Hepatocyte (in vitro differentiated cells): ENCODE measurements around the gene PSMG4. TPM values are rescaled to one million over a fixed set of nuclear protein-coding genes. Genes with fewer than 3 reads are reported as not detected.

Experiments
- DNase-seq: peaks from one replicate; pipeline ENCODE4 v3.0.0-alpha.2; 2016; ENCODE audit warnings: low spot score
- H2AFZ ChIP-seq: fragments of 200-600 bp; sonication (generic); 2 replicates; pipeline ENCODE4 v1.6.0; 2016; ENCODE audit warnings: antibody characterized with exemption, mild to moderate bottlenecking
- H3K27ac ChIP-seq: fragments of 200-600 bp; sonication (generic); 2 replicates; pipeline ENCODE4 v1.5.1; 2016; ENCODE audit warnings: mild to moderate bottlenecking
- H3K27me3 ChIP-seq: fragments of 200-600 bp; sonication (generic); 2 replicates; pipeline ENCODE4 v1.6.1; 2016
- H3K36me3 ChIP-seq: fragments of 200-600 bp; sonication (generic); replicated peaks from 2 replicates; pipeline ENCODE4 v1.5.1; 2016; ENCODE audit warnings: low read depth; ENCODE audit not compliant: insufficient read depth
- H3K4me1 ChIP-seq: fragments of 200-600 bp; sonication (generic); 2 replicates; pipeline ENCODE4 v1.5.1; 2016; ENCODE audit warnings: mild to moderate bottlenecking, moderate library complexity; ENCODE audit not compliant: insufficient read depth
- H3K4me2 ChIP-seq: fragments of 200-600 bp; sonication (generic); 2 replicates; pipeline ENCODE4 v1.6.0; 2016
- H3K4me3 ChIP-seq: fragments of 200-600 bp; sonication (generic); 2 replicates; pipeline ENCODE4 v1.5.1; 2016; ENCODE audit warnings: mild to moderate bottlenecking
- H3K79me2 ChIP-seq: fragments of 200-600 bp; sonication (generic); 2 replicates; pipeline ENCODE4 v1.6.0; 2017; ENCODE audit warnings: mild to moderate bottlenecking
- H3K9me2 ChIP-seq: fragments of 200-600 bp; sonication (generic); replicated peaks from 2 replicates; pipeline ENCODE4 v1.6.0; 2017; ENCODE audit warnings: mild to moderate bottlenecking; ENCODE audit not compliant: insufficient read depth
- H3K9me3 ChIP-seq: fragments of 200-600 bp; sonication (generic); 2 replicates; pipeline ENCODE4 v1.5.1; 2016; ENCODE audit warnings: low read depth, mild to moderate bottlenecking
- H4K20me1 ChIP-seq: fragments of 200-600 bp; sonication (generic); 2 replicates; pipeline ENCODE4 v1.6.0; 2016; ENCODE audit warnings: mild to moderate bottlenecking; ENCODE audit not compliant: insufficient read depth, poor library complexity, severe bottlenecking
- EZH2 ChIP-seq: fragments of 200-600 bp; sonication (generic); IDR thresholded peaks from 2 replicates; pipeline ENCODE4 v1.6.1; 2016; ENCODE audit warnings: antibody characterized with exemption, mild to moderate bottlenecking, borderline replicate concordance
- EZH2phosphoT487 ChIP-seq: fragments of 200-600 bp; sonication (generic); IDR thresholded peaks from one replicate; pipeline ENCODE4 v1.6.1; 2018; ENCODE audit warnings: antibody characterized with exemption, mild to moderate bottlenecking, low read depth, moderate library complexity; ENCODE audit not compliant: unreplicated experiment, severe bottlenecking
- WGBS: methylation state at CpG from one replicate; pipeline ENCODE4 v1.1.6; 2016; ENCODE audit warnings: low lambda C conversion rate; ENCODE audit errors: missing lambda C conversion rate; 5-methylcytosine and 5-hydroxymethylcytosine counted together
- polyA plus RNA-seq: library from polyadenylated mRNA; unstranded; fragments of >200 nt; fragmentation: Nextera tagmentation; extraction: Ambion mirVana; gene quantifications from 2 replicates; pipeline ENCODE4 v1.2.1, GENCODE V29; 2016
- total RNA-seq: library from RNA; depleted of rRNA; stranded (reverse); fragments of >200 nt; gene quantifications from 2 replicates; pipeline ENCODE4 v1.2.3, GENCODE V29; 2014
- TF ChIP-seq, protein P1 (sequence below): fragments of 200-600 bp; sonication (generic); IDR thresholded peaks from 2 replicates; pipeline ENCODE4 v1.5.1; 2016; ENCODE audit warnings: antibody characterized with exemption, mild to moderate bottlenecking; ENCODE audit not compliant: poor library complexity

PSMG4 gene, protein sequence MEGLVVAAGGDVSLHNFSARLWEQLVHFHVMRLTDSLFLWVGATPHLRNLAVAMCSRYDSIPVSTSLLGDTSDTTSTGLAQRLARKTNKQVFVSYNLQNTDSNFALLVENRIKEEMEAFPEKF
- 8.1 and 15.5 TPM in 2 replicates for total RNA-seq
- polyA plus RNA-seq = 26.4 and 28.1 TPM in 2 replicates

DNA sequence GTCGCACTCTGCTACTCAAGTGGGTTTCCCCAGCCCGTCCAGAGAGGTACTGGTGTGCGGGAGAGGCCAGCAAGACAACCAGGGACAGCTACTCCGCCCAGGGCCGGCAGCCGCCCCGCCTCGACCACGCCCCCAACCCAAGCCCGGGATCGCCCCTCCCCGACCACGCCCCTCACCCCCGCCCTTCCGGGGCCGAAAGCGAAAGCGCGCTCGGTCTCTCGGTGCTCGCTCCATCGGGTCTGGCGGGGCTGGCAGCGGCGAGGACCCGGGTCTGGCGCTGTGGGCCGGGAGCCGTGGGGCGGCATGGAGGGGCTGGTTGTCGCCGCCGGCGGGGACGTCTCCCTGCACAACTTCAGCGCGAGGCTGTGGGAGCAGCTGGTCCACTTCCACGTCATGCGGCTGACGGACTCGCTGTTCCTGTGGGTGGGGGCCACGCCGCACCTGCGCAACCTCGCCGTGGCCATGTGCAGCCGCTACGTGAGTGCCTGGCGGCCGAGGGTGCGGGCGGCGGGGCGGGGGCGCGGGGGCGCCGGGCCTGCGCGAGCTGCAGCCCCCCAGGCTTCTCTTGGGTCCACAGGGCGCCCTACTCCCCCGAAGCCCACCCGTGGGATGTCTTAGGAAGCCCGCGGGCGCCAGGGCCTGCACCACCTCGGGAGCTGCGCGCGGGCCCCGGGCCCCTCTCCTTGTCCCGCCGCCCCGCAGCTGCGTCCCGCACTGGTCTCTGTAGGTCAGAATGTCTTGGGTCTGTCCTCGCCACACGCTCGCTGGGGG lies at the start of gene PSMG4:
Gene PSMG4, plus strand, starts transcription at position 228 of the 771 bp plus-strand sequence. Its CDS starts 76 bp downstream, at position 304.
- H2AFZ ChIP-seq = peak within 1 kb of the TSS; percentile 70
- DNase-seq = peak; percentile 96
- no peaks in the 10 kb centered on the region for H3K27me3 ChIP-seq
- TF ChIP-seq, protein P1, sequence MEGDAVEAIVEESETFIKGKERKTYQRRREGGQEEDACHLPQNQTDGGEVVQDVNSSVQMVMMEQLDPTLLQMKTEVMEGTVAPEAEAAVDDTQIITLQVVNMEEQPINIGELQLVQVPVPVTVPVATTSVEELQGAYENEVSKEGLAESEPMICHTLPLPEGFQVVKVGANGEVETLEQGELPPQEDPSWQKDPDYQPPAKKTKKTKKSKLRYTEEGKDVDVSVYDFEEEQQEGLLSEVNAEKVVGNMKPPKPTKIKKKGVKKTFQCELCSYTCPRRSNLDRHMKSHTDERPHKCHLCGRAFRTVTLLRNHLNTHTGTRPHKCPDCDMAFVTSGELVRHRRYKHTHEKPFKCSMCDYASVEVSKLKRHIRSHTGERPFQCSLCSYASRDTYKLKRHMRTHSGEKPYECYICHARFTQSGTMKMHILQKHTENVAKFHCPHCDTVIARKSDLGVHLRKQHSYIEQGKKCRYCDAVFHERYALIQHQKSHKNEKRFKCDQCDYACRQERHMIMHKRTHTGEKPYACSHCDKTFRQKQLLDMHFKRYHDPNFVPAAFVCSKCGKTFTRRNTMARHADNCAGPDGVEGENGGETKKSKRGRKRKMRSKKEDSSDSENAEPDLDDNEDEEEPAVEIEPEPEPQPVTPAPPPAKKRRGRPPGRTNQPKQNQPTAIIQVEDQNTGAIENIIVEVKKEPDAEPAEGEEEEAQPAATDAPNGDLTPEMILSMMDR = no peak
- TF ChIP-seq EZH2phosphoT487 (no peak), EZH2 (no peak)
- H3K4me2 ChIP-seq = peak within 1 kb of the TSS; percentile 81
- peak within 1 kb of the TSS; percentile 95 for H3K4me3 ChIP-seq
- H3K36me3 ChIP-seq = no peaks in the 10 kb centered on the region
- H3K79me2 ChIP-seq = peaks cover 40% of the 10 kb centered on the region
- H4K20me1 ChIP-seq = no peaks in the 10 kb centered on the region
- H3K9me2 ChIP-seq = no peaks in the 10 kb centered on the region
- under 1% methylated on average over 59 of the region's 80 CpGs for WGBS
- H3K4me1 ChIP-seq = peaks cover 10% of the 10 kb centered on the region
- peak within 1 kb of the TSS; percentile 74 for H3K27ac ChIP-seq
- H3K9me3 ChIP-seq = no peaks in the 10 kb centered on the region

DNA sequence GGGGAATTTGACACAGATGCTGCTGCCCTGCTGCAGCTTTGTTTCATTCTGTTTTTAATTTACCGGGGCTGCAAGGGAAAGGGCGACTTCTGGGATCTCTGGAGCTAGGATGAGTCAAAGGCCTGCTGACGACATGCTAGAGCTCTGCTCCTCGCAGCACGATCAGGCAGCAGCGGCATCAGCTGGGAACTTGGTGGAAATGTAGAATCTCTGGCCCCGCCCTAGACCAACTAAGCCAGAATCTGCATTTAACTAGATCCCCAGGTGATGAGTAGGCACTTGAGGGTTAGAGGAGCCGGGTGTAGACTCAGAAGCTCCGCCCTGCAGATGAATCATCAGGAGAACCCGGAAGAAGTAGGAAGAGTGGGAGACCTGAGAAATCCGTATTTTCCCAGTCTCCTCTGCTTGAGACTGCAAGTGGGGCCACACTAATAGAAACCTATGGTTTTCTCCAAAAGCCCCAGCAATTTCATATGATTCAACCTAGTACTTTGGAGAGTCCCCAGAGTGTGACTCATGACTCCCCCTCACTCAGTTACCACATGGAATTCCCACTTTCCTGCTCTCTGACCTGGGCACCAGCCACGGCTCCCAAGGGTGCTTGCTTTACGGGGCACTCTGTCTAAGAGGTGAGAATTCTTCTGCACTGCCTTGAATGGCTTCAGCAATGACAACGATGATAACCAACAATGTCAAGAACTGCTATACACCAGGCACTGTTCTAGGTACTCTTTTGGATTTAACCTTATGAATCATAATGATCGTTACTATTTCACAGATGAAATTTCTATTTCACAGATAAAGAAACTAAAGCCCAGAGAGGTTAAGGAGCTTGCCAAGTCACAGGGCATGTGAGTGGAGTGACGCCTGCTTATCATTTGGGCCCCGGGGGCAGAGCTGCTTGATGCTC lies 49.4 kb upstream of the PSMG4 start:
- H3K27me3 ChIP-seq = no peaks in the 10 kb centered on the region
- H4K20me1 ChIP-seq = no peaks in the 10 kb centered on the region
- H3K9me2 ChIP-seq = no peaks in the 10 kb centered on the region
- peak overlapping the region; percentile 80 for H3K27ac ChIP-seq
- H2AFZ ChIP-seq = peak overlapping the region; percentile 30
- H3K4me3 ChIP-seq = no peak overlapping the region
- DNase-seq = peak; percentile 95
- peak overlapping the region; percentile 66 for H3K4me2 ChIP-seq
- H3K4me1 ChIP-seq = peaks cover 7% of the 10 kb centered on the region
- TF ChIP-seq EZH2phosphoT487 (no peak), EZH2 (no peak)
- TF ChIP-seq, protein P1 = peak; percentile 48
- H3K79me2 ChIP-seq = no peaks in the 10 kb centered on the region
- no peaks in the 10 kb centered on the region for H3K9me3 ChIP-seq
- H3K36me3 ChIP-seq = no peaks in the 10 kb centered on the region
- 34% methylated on average over 17 of the region's 17 CpGs for WGBS

DNA sequence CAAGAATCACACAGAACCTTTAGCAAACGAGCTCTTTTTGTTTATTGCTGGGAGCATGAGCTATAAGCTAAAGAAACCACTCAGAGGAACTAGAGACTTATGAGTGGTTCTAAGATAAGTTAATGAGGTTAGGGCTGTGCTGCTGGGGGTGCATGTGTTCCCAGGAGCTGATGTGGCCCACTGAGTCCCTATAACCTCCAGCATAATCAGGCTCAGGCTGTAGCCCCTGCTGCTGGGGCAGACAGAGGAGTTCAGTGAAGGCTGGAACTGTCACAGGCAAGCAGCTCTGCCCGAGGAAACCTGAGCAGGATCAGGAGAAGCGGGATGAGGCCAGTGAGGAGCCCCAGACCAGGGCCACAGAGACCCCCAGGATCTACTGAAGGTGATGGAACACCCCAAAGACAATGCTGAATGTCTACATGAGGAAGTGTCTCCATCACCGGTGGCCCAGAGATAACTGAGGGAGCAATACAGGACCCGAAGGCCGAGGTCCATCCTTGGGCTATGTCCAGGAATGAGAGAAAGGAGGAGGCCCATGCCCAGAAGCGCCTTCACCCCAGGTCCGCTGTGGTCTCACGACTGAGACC lies 48.6 kb upstream of the PSMG4 start:
- DNase-seq = no peak
- H3K27me3 ChIP-seq = no peaks in the 10 kb centered on the region
- no peak overlapping the region for H3K4me3 ChIP-seq
- H3K4me2 ChIP-seq = no peak overlapping the region
- no peaks in the 10 kb centered on the region for H3K36me3 ChIP-seq
- no peaks in the 10 kb centered on the region for H3K9me3 ChIP-seq
- peak overlapping the region; percentile 80 for H3K27ac ChIP-seq
- TF ChIP-seq EZH2phosphoT487 = no peak
- no peak for TF ChIP-seq EZH2
- TF ChIP-seq, protein P1 = no peak
- no peaks in the 10 kb centered on the region for H4K20me1 ChIP-seq
- peaks cover 7% of the 10 kb centered on the region for H3K4me1 ChIP-seq
- WGBS = 93% methylated on average over 9 of the region's 9 CpGs
- H3K9me2 ChIP-seq = no peaks in the 10 kb centered on the region
- no peaks in the 10 kb centered on the region for H3K79me2 ChIP-seq
- no peak overlapping the region for H2AFZ ChIP-seq
